ENCODE results near the gene RNF135.
"Not testable (repeated sequence)": the region's sequence is repeated elsewhere in the genome, so short reads cannot be mapped to it uniquely, and the experiment has no call there.

RNF135 gene

GRCh38 chr17:31004160-31004559 lies 33.3 kb downstream of the RNF135 start:
- no peak for DNase-seq

DNA sequence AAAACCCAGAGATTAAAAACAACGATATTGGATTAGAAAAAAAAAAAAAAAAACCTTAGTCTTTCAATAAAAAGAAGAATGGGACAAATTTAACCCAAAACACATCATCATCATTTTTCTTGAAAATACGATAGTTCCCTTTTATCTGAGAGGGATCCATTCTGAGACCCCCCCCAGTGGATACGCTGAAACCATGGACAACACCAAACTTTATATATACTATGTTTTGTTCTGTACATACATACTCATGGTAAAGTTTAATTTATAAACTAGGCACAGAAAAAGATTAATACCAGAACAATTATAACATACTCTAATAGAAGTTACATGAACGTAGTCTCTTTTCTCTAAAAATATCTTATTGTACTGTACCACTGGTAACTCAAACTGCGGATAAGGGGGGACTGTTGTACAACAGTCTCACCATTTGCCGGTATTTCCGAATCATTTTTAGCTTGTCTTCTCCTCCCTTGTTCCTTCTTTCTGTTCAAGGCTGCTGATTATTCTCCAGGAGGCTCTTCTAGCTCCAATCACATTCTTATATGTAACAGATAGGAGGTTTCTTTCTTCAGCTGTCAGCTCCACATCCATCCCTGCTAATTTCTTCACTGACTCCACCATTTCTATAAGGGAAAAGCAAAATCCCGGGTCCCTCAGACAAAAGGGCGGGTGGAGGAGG lies 37.0 kb downstream of the RNF135 start:
- DNase-seq, result no peak

DNA sequence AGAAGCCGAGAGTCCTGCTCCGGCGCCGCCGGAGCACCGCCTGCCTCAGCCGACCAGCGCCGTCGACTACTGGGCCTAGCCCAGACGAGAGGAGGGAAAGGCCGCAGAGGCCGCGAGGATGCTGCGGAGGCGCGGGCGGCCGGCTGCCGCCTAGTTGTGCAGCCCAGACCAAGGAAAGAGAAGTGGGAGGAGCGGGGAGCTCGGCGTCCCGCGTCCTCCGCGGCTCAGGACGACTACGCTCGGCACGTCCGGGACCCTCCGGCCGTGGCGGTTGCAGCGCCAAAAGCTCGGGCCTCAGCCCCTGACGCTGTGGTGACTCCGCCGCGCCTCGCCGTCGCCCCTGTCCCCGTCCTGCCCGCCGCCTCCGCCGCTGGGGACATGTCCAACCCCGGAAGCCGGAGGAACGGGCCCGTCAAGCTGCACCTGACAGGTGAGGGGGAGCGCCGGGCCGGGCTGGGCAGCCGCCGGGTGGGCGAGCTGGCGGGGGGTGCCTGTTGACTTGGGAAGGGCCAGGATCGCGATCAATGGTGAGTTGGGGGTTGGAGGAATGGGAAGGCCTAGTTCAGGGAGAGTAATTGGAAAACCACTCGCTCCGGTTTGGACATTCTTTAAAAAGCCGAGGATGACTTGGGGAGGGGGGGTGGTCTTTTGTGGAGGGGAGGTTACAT lies 37.7 kb downstream of the RNF135 start:
- DNase-seq, result peak in 1 of 3 experiments; percentile 45

- not testable (repeated sequence) for DNase-seq
Measured at GRCh38 chr17:31009042-31009702, 38.3 kb downstream of the RNF135 start.

GRCh38 chr17:31010014-31010413 lies 39.2 kb downstream of the RNF135 start:
- not testable (repeated sequence) for DNase-seq

GRCh38 chr17:31013844-31014243 lies 43.0 kb downstream of the RNF135 start:
- no peak for DNase-seq

DNA sequence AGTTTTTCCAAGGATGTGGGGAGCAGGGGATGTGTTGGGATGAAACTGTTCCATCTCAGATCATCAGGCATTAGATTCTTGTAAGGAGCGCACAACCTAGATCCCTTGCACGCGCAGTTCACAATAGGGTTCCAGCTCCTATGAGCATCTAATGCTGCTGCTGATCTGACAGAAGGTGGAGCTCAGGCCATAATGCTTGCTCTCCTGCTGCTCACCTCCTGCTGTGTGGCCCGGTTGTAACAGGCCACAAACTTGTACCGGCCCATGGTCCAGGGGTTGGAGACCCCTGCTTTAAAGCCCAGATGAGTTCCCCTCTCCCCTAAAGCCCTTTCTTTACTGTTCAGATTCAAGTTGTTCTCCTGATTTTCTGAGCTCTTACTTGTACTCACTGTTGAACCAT lies 44.8 kb downstream of the RNF135 start:
- no peak for DNase-seq

- DNase-seq, result no peak
Measured at GRCh38 chr17:31019004-31019403, 48.2 kb downstream of the RNF135 start.

DNA sequence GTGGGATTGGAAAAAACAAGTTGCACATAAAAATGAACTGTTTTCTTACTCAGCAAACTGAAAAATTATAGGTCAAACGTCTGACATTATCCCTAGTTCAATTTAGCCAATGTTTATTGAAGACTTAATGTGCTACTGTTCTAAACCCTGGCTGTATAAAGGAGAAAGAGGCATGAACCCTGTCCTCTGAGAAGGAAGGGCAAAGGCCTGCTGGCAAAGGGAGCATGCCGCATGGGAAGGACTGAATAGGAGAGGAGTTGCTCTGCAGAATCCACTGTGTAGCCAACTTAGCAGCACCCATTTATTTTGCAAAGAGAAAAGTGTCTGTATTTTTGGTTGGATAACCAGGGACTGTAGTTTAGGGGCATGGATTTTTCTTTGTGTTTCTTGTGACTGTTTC lies 52.3 kb downstream of the RNF135 start:
- DNase-seq, result not testable (repeated sequence)

DNA sequence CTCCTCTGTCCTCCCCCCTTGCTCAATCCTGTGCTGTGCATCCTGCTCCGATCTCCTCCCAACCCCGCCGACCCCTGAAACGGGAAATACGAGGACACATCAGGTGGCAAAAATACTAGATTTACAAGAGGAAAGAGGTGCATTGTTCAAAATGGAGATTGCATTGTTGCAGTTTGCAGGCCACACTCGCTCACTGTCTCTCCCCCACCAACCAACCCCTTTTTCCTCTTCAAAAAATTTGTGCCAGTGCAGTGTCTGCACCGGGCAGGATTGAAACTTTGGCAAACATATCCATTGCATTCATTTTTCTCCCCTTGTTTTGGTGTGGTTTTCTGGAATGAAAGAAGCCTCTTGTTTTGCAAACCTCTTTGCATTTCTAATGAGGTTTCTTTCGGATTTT lies 61.0 kb downstream of the RNF135 start:
- DNase-seq, result no peak

DNA sequence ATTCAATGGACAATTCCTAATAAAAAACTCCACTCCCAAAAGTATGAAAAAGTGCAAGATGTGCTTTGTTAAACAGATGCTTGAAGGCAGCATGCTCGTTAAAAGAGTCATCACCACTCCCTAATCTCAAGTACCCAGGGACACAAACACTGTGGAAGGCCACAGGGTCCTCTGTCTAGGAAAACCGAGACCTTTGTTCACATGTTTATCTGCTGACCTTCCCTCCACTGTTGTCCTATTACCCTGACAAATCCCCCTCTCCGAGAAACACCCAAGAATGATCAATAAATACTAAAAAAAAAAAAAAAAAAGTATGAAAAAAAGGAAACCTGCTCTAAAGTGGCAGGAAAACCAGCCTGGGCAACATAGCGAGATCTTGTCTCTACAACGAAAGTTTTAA lies 64.8 kb downstream of the RNF135 start:
- DNase-seq, result not testable (repeated sequence)

- not testable (repeated sequence) for DNase-seq
Measured at GRCh38 chr17:31040837-31041236, 70.0 kb downstream of the RNF135 start.

DNA sequence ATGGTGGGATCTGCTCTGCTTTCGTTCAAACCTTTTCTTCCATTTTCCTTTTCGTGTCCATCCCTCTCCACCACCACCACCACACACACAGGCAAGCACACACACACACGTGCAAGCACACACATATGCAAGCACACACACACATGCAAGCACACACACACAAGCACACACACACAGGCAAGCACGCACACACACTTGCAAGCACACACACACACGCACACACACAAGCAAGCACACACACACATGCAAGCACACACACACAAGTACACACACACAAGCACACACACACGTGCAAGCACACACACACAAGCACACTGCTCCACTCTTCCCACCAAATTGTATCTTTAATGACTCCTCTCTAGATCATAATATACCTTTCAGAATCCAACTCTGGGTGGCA lies 71.5 kb downstream of the RNF135 start:
- DNase-seq, result not testable (repeated sequence)

GRCh38 chr17:31046856-31047425 lies 76.1 kb downstream of the RNF135 start:
- DNase-seq, result not testable (repeated sequence)

DNA sequence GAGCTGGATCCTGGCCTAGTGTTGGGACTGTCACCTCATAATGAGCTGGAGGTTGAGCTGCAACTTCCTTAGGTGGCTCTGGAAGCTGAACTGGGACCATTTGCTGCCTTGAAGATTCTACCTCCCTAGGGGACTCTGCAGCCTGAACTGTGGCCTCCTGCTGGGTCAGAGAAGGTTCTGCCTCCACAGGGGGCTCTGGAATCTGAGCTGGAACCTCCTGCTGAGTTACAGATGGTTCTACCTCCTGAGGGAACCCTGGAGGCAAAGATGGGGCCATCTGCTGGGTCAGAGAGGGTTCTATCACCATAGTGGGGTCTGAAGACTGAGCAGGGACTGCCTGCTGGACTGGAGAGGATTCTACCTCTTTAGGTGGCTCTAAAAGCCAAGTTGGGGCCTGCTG lies 77.3 kb downstream of the RNF135 start:
- no peak for DNase-seq

DNA sequence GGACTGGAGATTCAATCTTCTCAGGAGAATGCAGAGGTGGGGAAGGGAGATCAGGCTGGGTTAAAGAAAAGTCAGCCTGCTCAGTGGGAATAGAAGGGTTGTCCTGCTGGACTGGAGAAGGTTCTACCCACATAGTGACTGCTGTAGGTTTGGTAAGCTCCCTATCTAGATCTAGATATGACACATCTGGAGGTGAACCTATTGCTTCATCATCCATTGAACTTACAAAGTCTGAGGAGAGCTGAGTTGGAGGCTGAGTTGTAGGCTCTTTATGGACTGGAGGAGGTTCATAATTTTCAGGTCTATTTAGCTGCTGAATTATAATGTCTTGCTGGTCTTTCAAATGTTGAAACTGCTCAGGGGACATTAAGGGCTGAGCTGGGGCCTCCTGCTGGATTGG lies 77.9 kb downstream of the RNF135 start:
- no peak for DNase-seq

Data from NCI-H1417 (cell line).